CD4-positive, alpha-beta T cell treated with Interleukin-10 for 1 hour (primary cell): Measurements from ENCODE around the gene CCDC18.

ENCODE experiments used
- DNase-seq: peaks from one replicate; pipeline ENCODE4 v3.0.0-alpha.2; 2020

Gene CCDC18

GRCh38 chr1:93317207-93317606, 136.7 kb downstream of the CCDC18 start:
- no peak for DNase-seq

- DNase-seq: no peak
Observed at GRCh38 chr1:93317943-93318342, 137.4 kb downstream of the CCDC18 start.

- no peak for DNase-seq
Observed at GRCh38 chr1:93321720-93322119, 141.2 kb downstream of the CCDC18 start.

- DNase-seq: no peak
Observed at GRCh38 chr1:93322349-93322748, 141.8 kb downstream of the CCDC18 start.

GRCh38 chr1:93323185-93323820, 142.8 kb downstream of the CCDC18 start:
- DNase-seq: no peak

- no peak for DNase-seq
Observed at GRCh38 chr1:93324486-93325464, 144.3 kb downstream of the CCDC18 start.
